Memory B cell (primary cell): ENCODE measurements around the gene PRKCE.

Source experiments
- ATAC-seq: fragments of 150-1000 bp; cut with Tn5 transposase; 2 replicates; pipeline ENCODE4 v1.10.0; 2021; ENCODE audit warnings: low read depth, mild to moderate bottlenecking, moderate library complexity
- DNase-seq, 2 donors: peaks; one replicate each; pipeline ENCODE4 v3.0.0; 2022; ENCODE audit warnings: low spot score in 2 of 2
- H3K27ac Mint-ChIP-seq: one replicate; pipeline ENCODE4 v1.8.0; 2022; ENCODE audit warnings: mild to moderate bottlenecking, moderate library complexity, mixed read lengths
- H3K27me3 Mint-ChIP-seq: one replicate; pipeline ENCODE4 v1.8.0; 2022; ENCODE audit warnings: mixed read lengths
- H3K36me3 Mint-ChIP-seq: one replicate; pipeline ENCODE4 v1.8.0; 2022; ENCODE audit warnings: mild to moderate bottlenecking, mixed read lengths
- H3K4me1 Mint-ChIP-seq: one replicate; pipeline ENCODE4 v1.8.0; 2022; ENCODE audit warnings: mixed read lengths
- H3K4me3 Mint-ChIP-seq: one replicate; pipeline ENCODE4 v1.8.0; 2022; ENCODE audit warnings: mild to moderate bottlenecking, moderate library complexity, mixed read lengths
- H3K9me3 Mint-ChIP-seq: one replicate; pipeline ENCODE4 v1.8.0; 2022; ENCODE audit warnings: mixed read lengths

The PRKCE gene

GRCh38 chr2:45724335-45724734, 72.9 kb downstream of the PRKCE start:
- Mint-ChIP-seq H3K27ac (peak overlapping the region; percentile 99), H3K36me3 (peaks cover 1% of the 10 kb centered on the region), H3K4me1 (peaks cover 66% of the 10 kb centered on the region), H3K4me3 (peak overlapping the region; percentile 18), H3K27me3 (no peaks in the 10 kb centered on the region), H3K9me3 (no peaks in the 10 kb centered on the region)
- no peak for DNase-seq
- ATAC-seq, result no peak

GRCh38 chr2:45725731-45726130, 74.3 kb downstream of the PRKCE start:
- ATAC-seq, result no peak
- Mint-ChIP-seq H3K36me3 (peaks cover 1% of the 10 kb centered on the region), H3K9me3 (no peaks in the 10 kb centered on the region), H3K27ac (peak overlapping the region; percentile 99), H3K4me1 (peaks cover 64% of the 10 kb centered on the region), H3K27me3 (no peaks in the 10 kb centered on the region), H3K4me3 (no peak overlapping the region)
- DNase-seq, result no peak

- H3K36me3 Mint-ChIP-seq, result peaks cover 1% of the 10 kb centered on the region
- peak overlapping the region; percentile 99 for H3K27ac Mint-ChIP-seq
- H3K27me3 Mint-ChIP-seq, result no peaks in the 10 kb centered on the region
- H3K4me3 Mint-ChIP-seq, result no peak overlapping the region
- DNase-seq (no peak), ATAC-seq (no peak)
- H3K9me3 Mint-ChIP-seq, result no peaks in the 10 kb centered on the region
- H3K4me1 Mint-ChIP-seq, result peaks cover 67% of the 10 kb centered on the region
Observed at GRCh38 chr2:45726188-45726587, 74.7 kb downstream of the PRKCE start.

- no peaks in the 10 kb centered on the region for H3K27me3 Mint-ChIP-seq
- peak overlapping the region; percentile 99 for H3K27ac Mint-ChIP-seq
- peaks cover 58% of the 10 kb centered on the region for H3K4me1 Mint-ChIP-seq
- ATAC-seq (peak; percentile 68), DNase-seq (peak; percentile 45 to 72)
- no peaks in the 10 kb centered on the region for H3K9me3 Mint-ChIP-seq
- H3K36me3 Mint-ChIP-seq, result peaks cover 1% of the 10 kb centered on the region
- peak overlapping the region; percentile 76 for H3K4me3 Mint-ChIP-seq
Observed at GRCh38 chr2:45728458-45728942, 77.0 kb downstream of the PRKCE start.

GRCh38 chr2:45729753-45730512, 78.5 kb downstream of the PRKCE start:
- peak overlapping the region; percentile 99 for H3K27ac Mint-ChIP-seq
- DNase-seq, result peak; percentile 46 to 71
- peak; percentile 71 for ATAC-seq
- peaks cover 49% of the 10 kb centered on the region for H3K4me1 Mint-ChIP-seq
- H3K9me3 Mint-ChIP-seq, result no peaks in the 10 kb centered on the region
- H3K27me3 Mint-ChIP-seq, result no peaks in the 10 kb centered on the region
- H3K36me3 Mint-ChIP-seq, result peaks cover 1% of the 10 kb centered on the region
- H3K4me3 Mint-ChIP-seq, result peak overlapping the region; percentile 2

- DNase-seq (no peak), ATAC-seq (no peak)
- Mint-ChIP-seq H3K27ac (peak overlapping the region; percentile 99), H3K36me3 (peaks cover 1% of the 10 kb centered on the region), H3K4me3 (no peak overlapping the region), H3K27me3 (no peaks in the 10 kb centered on the region), H3K9me3 (no peaks in the 10 kb centered on the region), H3K4me1 (peaks cover 48% of the 10 kb centered on the region)
Observed at GRCh38 chr2:45731141-45731540, 79.7 kb downstream of the PRKCE start.

- Mint-ChIP-seq H3K36me3 (peaks cover 8% of the 10 kb centered on the region), H3K4me3 (no peak overlapping the region), H3K27ac (no peak overlapping the region), H3K9me3 (no peaks in the 10 kb centered on the region), H3K4me1 (peaks cover 40% of the 10 kb centered on the region), H3K27me3 (no peaks in the 10 kb centered on the region)
- ATAC-seq, result no peak
- DNase-seq, result no peak
Observed at GRCh38 chr2:45732436-45732835, 81.0 kb downstream of the PRKCE start.

GRCh38 chr2:45732946-45733345, 81.5 kb downstream of the PRKCE start:
- Mint-ChIP-seq H3K27me3 (no peaks in the 10 kb centered on the region), H3K4me3 (no peak overlapping the region), H3K36me3 (peaks cover 13% of the 10 kb centered on the region), H3K9me3 (no peaks in the 10 kb centered on the region), H3K4me1 (peaks cover 43% of the 10 kb centered on the region), H3K27ac (no peak overlapping the region)
- DNase-seq (no peak), ATAC-seq (no peak)

GRCh38 chr2:45734336-45734735, 82.9 kb downstream of the PRKCE start:
- Mint-ChIP-seq H3K9me3 (no peaks in the 10 kb centered on the region), H3K4me3 (no peak overlapping the region), H3K36me3 (peaks cover 14% of the 10 kb centered on the region), H3K27ac (no peak overlapping the region), H3K4me1 (peaks cover 31% of the 10 kb centered on the region), H3K27me3 (no peaks in the 10 kb centered on the region)
- no peak for DNase-seq
- ATAC-seq, result no peak

GRCh38 chr2:45734952-45735351, 83.5 kb downstream of the PRKCE start:
- H3K9me3 Mint-ChIP-seq, result no peaks in the 10 kb centered on the region
- H3K4me1 Mint-ChIP-seq, result peaks cover 28% of the 10 kb centered on the region
- H3K27me3 Mint-ChIP-seq, result no peaks in the 10 kb centered on the region
- H3K27ac Mint-ChIP-seq, result no peak overlapping the region
- ATAC-seq (no peak), DNase-seq (no peak)
- H3K4me3 Mint-ChIP-seq, result no peak overlapping the region
- H3K36me3 Mint-ChIP-seq, result peaks cover 14% of the 10 kb centered on the region

GRCh38 chr2:45736757-45737704, 85.6 kb downstream of the PRKCE start:
- Mint-ChIP-seq H3K27ac (no peak overlapping the region), H3K27me3 (no peaks in the 10 kb centered on the region), H3K9me3 (no peaks in the 10 kb centered on the region), H3K4me1 (peaks cover 36% of the 10 kb centered on the region), H3K4me3 (no peak overlapping the region), H3K36me3 (peaks cover 14% of the 10 kb centered on the region)
- DNase-seq (no peak), ATAC-seq (no peak)

GRCh38 chr2:45739796-45740485, 88.5 kb downstream of the PRKCE start:
- ATAC-seq, result no peak

GRCh38 chr2:45741161-45741850, 89.8 kb downstream of the PRKCE start:
- no peak for ATAC-seq

More at GRCh38 chr2:45739796-45740485, 88.5 kb downstream of the PRKCE start:
- H3K27me3 Mint-ChIP-seq, result no peaks in the 10 kb centered on the region
- peaks cover 16% of the 10 kb centered on the region for H3K36me3 Mint-ChIP-seq
- H3K27ac Mint-ChIP-seq, result no peak overlapping the region
- peaks cover 44% of the 10 kb centered on the region for H3K4me1 Mint-ChIP-seq
- no peaks in the 10 kb centered on the region for H3K9me3 Mint-ChIP-seq
- no peak overlapping the region for H3K4me3 Mint-ChIP-seq
- DNase-seq, result no peak

More at GRCh38 chr2:45741161-45741850, 89.8 kb downstream of the PRKCE start:
- Mint-ChIP-seq H3K9me3 (no peaks in the 10 kb centered on the region), H3K4me3 (no peak overlapping the region), H3K27me3 (no peaks in the 10 kb centered on the region), H3K4me1 (peaks cover 47% of the 10 kb centered on the region), H3K36me3 (peaks cover 16% of the 10 kb centered on the region), H3K27ac (no peak overlapping the region)
- DNase-seq, result no peak
